GM06990 (cell line): ENCODE data around the gene ACBD6.
"Not testable (repeated sequence)": the region's sequence is repeated elsewhere in the genome, so short reads cannot be mapped to it uniquely, and the experiment has no call there.

Experiments
- DNase-seq: peaks from one replicate; pipeline ENCODE4 v3.0.0-alpha.2; 2011; ENCODE audit not compliant: insufficient read length; ENCODE audit errors: extremely low read depth
- H3K27me3 ChIP-seq: replicated peaks from 2 replicates; pipeline ENCODE4 v1.6.0; 2011; ENCODE audit warnings: low read length; ENCODE audit not compliant: control insufficient read depth, insufficient read depth
- H3K36me3 ChIP-seq: 2 replicates; pipeline ENCODE4 v1.5.1; 2011; ENCODE audit warnings: low read length; ENCODE audit not compliant: control insufficient read depth, insufficient read depth
- H3K4me3 ChIP-seq: replicated peaks from 2 replicates; pipeline ENCODE4 v1.5.1; 2011; ENCODE audit warnings: low read depth, mild to moderate bottlenecking, control low read depth, low read length
- TF ChIP-seq, protein P1 (sequence below): IDR thresholded peaks from 2 replicates; pipeline ENCODE4 v1.5.1; 2011; ENCODE audit warnings: low read length, control low read depth, mild to moderate bottlenecking, inconsistent platforms; ENCODE audit not compliant: insufficient read depth, poor library complexity, severe bottlenecking

Gene ACBD6

DNA sequence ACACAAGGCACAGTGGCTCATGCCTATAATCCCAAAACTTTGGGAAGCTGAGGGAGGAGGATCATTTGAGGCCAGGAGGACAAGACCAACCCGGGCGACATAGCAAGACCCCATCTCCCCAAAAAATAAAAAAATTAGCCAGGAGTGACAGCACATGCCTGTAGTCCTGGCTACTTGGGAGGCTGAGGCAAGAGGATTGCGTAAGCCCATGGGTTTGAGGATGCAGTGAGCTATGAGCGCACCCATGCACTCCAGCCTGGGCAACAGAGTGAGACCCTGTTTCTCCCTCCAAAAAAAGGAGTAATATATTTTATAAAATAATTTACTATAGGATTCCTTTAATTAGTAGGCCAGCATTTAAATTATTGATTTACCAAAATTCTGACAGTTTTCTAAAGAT lies 89.8 kb downstream of the ACBD6 start:
- Histone ChIP-seq H3K4me3 (no peak overlapping the region), H3K27me3 (no peaks in the 10 kb centered on the region), H3K36me3 (no peaks in the 10 kb centered on the region; the same call in none of the 2 replicates)
- TF ChIP-seq, protein P1, sequence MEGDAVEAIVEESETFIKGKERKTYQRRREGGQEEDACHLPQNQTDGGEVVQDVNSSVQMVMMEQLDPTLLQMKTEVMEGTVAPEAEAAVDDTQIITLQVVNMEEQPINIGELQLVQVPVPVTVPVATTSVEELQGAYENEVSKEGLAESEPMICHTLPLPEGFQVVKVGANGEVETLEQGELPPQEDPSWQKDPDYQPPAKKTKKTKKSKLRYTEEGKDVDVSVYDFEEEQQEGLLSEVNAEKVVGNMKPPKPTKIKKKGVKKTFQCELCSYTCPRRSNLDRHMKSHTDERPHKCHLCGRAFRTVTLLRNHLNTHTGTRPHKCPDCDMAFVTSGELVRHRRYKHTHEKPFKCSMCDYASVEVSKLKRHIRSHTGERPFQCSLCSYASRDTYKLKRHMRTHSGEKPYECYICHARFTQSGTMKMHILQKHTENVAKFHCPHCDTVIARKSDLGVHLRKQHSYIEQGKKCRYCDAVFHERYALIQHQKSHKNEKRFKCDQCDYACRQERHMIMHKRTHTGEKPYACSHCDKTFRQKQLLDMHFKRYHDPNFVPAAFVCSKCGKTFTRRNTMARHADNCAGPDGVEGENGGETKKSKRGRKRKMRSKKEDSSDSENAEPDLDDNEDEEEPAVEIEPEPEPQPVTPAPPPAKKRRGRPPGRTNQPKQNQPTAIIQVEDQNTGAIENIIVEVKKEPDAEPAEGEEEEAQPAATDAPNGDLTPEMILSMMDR: no peak
- no peak for DNase-seq

DNA sequence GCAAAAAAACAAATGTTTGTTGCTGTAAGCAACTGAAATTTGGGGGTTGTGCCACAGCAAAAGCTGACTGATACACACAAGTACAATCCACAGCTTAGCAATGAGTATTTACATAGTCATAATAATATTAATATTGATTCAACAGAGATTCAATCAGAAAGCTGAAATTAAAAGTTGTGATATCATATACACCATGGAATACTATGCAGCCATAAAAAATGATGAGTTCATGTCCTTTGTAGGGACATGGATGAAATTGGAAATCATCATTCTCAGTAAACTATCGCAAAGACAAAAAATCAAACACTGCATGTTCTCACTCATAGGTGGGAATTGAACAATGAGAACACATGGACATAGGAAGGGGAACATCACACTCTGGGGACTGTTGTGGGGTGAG lies 94.2 kb downstream of the ACBD6 start:
- H3K27me3 ChIP-seq, H3K36me3 ChIP-seq, H3K4me3 ChIP-seq, DNase-seq: not testable (repeated sequence)

DNA sequence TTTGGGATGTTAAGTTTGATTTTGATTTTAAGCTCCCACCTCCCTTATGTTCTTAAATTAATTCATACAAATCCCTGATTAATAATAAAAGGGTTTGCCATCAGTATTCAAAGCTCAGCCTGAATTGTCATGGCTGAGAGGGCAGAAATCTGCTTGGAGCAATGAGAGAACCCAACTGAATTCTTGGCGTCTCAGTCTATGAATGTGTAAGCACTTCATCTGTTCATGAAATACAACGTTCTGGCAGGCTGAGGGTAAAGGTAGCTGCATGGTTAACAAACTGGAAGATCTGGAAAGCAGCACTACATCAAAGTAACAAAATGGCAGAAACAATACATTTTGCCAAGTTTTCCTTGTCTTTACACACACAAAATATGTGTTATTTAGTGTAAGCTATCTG lies 95.3 kb downstream of the ACBD6 start:
- no peak for DNase-seq
- Histone ChIP-seq H3K36me3 (no peaks in the 10 kb centered on the region; the same call in 1 of the 2 replicates), H3K27me3 (no peaks in the 10 kb centered on the region), H3K4me3 (no peak overlapping the region)
- TF ChIP-seq, protein P1: no peak

DNA sequence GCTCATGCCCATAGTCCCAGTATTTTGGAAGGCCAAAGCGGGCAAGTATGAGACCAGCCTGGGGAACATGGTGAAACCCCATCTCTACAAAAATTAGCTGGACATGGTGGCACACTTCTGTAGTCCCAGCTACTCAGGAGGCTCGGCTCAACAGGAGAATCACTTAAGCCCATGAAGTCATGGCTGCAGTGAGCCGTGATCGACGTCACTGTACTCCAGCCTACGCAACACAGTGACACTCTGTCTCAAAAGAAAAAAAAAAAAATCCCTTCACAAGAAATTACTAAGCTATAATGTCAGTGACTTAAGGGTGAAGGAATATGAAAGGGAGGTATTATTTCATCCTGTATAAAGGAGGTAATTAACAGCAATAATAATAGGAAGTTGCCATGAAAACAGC lies 99.8 kb downstream of the ACBD6 start:
- Histone ChIP-seq H3K36me3 (no peaks in the 10 kb centered on the region; the same call in 1 of the 2 replicates), H3K27me3 (no peaks in the 10 kb centered on the region), H3K4me3 (no peak overlapping the region)
- TF ChIP-seq, protein P1: no peak
- no peak for DNase-seq

DNA sequence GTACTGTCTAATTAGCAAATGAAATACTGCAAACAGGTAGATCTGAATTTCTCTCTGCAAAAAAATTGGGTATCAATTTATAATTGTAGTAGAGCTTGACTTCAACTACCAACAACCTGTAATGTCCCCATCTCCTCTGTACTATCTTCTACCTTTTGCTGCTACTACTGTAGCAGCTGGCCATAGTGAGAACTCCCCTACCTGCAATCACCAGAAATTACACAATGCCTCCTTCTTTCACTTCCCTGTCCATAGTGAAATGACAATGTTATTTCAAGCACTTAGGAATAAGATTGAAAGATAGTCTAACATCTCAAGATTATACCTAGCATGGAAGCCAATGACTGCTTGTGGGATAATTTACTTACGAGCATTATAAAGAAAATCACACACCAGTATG lies 100.4 kb downstream of the ACBD6 start:
- TF ChIP-seq, protein P1: no peak
- no peaks in the 10 kb centered on the region for H3K27me3 ChIP-seq
- H3K4me3 ChIP-seq: no peak overlapping the region
- no peaks in the 10 kb centered on the region; the same call in 1 of the 2 replicates for H3K36me3 ChIP-seq
- DNase-seq: no peak

DNA sequence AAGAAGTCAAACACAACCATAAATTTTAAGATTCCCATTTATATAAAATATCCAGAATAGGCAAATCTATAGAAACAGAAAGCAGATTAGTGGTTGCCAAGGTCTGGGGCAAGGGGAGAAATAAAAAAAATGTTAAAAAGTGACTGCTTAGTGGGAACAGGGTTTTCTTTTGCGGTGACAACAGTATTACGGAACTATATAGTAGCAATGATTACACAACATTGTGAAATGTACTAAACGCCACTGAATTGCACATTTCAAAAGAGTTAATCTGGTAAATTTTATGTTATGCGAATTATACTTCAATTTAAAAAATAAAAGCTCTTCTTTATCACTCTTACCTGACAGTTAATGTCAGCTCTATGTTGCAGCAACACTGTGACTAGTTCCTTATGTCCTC lies 105.2 kb downstream of the ACBD6 start:
- no peak for DNase-seq
- Histone ChIP-seq H3K4me3 (no peak overlapping the region), H3K27me3 (no peaks in the 10 kb centered on the region), H3K36me3 (no peaks in the 10 kb centered on the region; the same call in 1 of the 2 replicates)
- TF ChIP-seq, protein P1: no peak
